ENCODE measurements around the gene POLD1.

DNA sequence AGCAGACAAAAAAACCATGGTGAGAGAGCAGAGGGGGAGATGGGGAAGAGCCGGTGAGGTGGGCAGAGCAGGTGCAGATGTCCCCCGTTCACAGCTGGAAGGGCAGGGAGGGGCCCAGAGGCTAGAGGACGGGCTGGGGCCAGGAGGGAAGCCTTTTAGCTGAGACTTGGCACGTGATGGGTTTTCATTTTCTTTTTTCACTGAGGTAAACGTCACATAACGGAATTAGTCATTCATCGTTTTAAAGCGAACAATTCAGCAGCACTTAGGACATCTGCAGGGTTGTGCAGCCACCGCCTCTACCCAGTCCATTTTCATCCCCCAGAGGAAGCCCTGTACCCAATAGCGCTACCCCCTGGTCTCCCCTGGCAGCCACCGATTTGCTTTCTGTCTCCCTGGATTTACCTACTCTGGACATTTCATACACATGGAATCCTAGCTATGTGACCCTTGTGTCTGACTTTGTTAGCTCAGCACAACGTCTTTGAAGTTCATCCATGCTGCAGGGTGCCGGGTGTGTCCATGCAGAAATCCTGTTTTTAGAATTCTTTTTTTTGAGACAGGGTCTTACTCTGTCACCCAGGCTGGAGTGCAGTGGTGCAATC lies 76.1 kb downstream of the POLD1 start:
- TF ChIP-seq, protein P1, sequence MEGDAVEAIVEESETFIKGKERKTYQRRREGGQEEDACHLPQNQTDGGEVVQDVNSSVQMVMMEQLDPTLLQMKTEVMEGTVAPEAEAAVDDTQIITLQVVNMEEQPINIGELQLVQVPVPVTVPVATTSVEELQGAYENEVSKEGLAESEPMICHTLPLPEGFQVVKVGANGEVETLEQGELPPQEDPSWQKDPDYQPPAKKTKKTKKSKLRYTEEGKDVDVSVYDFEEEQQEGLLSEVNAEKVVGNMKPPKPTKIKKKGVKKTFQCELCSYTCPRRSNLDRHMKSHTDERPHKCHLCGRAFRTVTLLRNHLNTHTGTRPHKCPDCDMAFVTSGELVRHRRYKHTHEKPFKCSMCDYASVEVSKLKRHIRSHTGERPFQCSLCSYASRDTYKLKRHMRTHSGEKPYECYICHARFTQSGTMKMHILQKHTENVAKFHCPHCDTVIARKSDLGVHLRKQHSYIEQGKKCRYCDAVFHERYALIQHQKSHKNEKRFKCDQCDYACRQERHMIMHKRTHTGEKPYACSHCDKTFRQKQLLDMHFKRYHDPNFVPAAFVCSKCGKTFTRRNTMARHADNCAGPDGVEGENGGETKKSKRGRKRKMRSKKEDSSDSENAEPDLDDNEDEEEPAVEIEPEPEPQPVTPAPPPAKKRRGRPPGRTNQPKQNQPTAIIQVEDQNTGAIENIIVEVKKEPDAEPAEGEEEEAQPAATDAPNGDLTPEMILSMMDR (IDR thresholded peaks at IDR 0.05), result no peak
- no peak for TF ChIP-seq POLR2A (IDR thresholded peaks at IDR 0.05)
- no peak for TF ChIP-seq POLR2AphosphoS5 (IDR thresholded peaks at IDR 0.05)

Measured in gastroesophageal sphincter (tissue), 3 donors.